ENCODE results near the gene AFF3.

AFF3 gene

GRCh38 chr2:99726691-99727090 lies 415.7 kb downstream of the AFF3 start:
- DNase-seq: no peak

GRCh38 chr2:99725820-99726219 lies 416.6 kb downstream of the AFF3 start:
- no peak for DNase-seq

GRCh38 chr2:99722476-99722875 lies 419.9 kb downstream of the AFF3 start:
- DNase-seq: no peak

GRCh38 chr2:99719102-99719501 lies 423.3 kb downstream of the AFF3 start:
- DNase-seq: no peak

GRCh38 chr2:99715956-99716355 lies 426.4 kb downstream of the AFF3 start:
- no peak for DNase-seq

- no peak for DNase-seq
Observed at GRCh38 chr2:99714349-99714748, 428.0 kb downstream of the AFF3 start.

GRCh38 chr2:99711144-99711543 lies 431.2 kb downstream of the AFF3 start:
- DNase-seq: no peak

GRCh38 chr2:99710721-99711120 lies 431.7 kb downstream of the AFF3 start:
- DNase-seq: no peak

- no peak for DNase-seq
Observed at GRCh38 chr2:99709229-99709628, 433.2 kb downstream of the AFF3 start.

- no peak for DNase-seq
Observed at GRCh38 chr2:99708231-99708630, 434.2 kb downstream of the AFF3 start.

- no peak for DNase-seq
Observed at GRCh38 chr2:99707592-99707991, 434.8 kb downstream of the AFF3 start.

GRCh38 chr2:99706735-99707134 lies 435.7 kb downstream of the AFF3 start:
- no peak for DNase-seq

GRCh38 chr2:99701503-99701902 lies 440.9 kb downstream of the AFF3 start:
- no peak for DNase-seq

GRCh38 chr2:99700482-99701398 lies 441.6 kb downstream of the AFF3 start:
- no peak for DNase-seq

GRCh38 chr2:99698896-99699295 lies 443.5 kb downstream of the AFF3 start:
- no peak for DNase-seq

- DNase-seq: no peak
Observed at GRCh38 chr2:99697811-99698568, 444.4 kb downstream of the AFF3 start.

- DNase-seq: no peak
Observed at GRCh38 chr2:99695944-99696253, 446.5 kb downstream of the AFF3 start.

- no peak for DNase-seq
Observed at GRCh38 chr2:99695130-99695943, 447.1 kb downstream of the AFF3 start.

- DNase-seq: no peak
Observed at GRCh38 chr2:99694331-99694730, 448.1 kb downstream of the AFF3 start.

- no peak for DNase-seq
Observed at GRCh38 chr2:99692785-99693184, 449.6 kb downstream of the AFF3 start.

- DNase-seq: no peak
Observed at GRCh38 chr2:99691926-99692325, 450.5 kb downstream of the AFF3 start.

- no peak for DNase-seq
Observed at GRCh38 chr2:99689145-99689742, 453.1 kb downstream of the AFF3 start.

GRCh38 chr2:99688699-99689098 lies 453.7 kb downstream of the AFF3 start:
- DNase-seq: no peak

Measured in NCI-H1092 treated with DMSO at 0.1 percent for 48 hours (cell line).